ENCODE results near the gene DPYD. TPM values are rescaled to one million over a fixed set of nuclear protein-coding genes. Genes with fewer than 3 reads are reported as not detected.

Gene DPYD
- polyA plus RNA-seq, 1 of the 3 experiments (the other 2 are of a cell fraction): 23.0 TPM

GRCh38 chr1:97502360-97502759, 418.5 kb downstream of the DPYD start:
- Histone ChIP-seq H3K27ac (ENCODE audit: low read depth in 2 of 2, low read length in 1 of 2) (no peak overlapping the region), H3K4me3 (ENCODE audit: low read depth in 2 of 2, low read length in 1 of 2) (no peak overlapping the region), H3K27me3 (ENCODE audit: insufficient read depth) (no peaks in the 10 kb centered on the region), H4K20me1 (ENCODE audit: insufficient read depth) (no peaks in the 10 kb centered on the region), H3K9me3 (no peaks in the 10 kb centered on the region), H3K9ac (no peak overlapping the region), H2AFZ (ENCODE audit: low read depth) (no peak overlapping the region), H3F3A (replicated peaks; ENCODE audit: insufficient read depth) (peaks cover 9% of the 10 kb centered on the region), H3K79me2 (ENCODE audit: insufficient read depth) (no peaks in the 10 kb centered on the region), H3K4me1 (ENCODE audit: control insufficient read depth in 1 of 2, insufficient read depth in 2 of 2, low read depth in 1 of 2, low read length in 1 of 2) (no peaks in the 10 kb centered on the region), H3K36me3 (replicated peaks in 1 of 2; ENCODE audit: control insufficient read depth in 1 of 2, insufficient read depth in 2 of 2, low read length in 1 of 2) (peaks cover 0 to 10% of the 10 kb centered on the region in 2 experiments), H3K9me2 (no peaks in the 10 kb centered on the region), H3K4me2 (no peak overlapping the region)
- 99% methylated on average over 4 of the region's 4 CpGs for WGBS (ENCODE audit: low lambda C conversion rate)
- no peak for DNase-seq
- CTCF ChIA-PET: no interaction called here
- TF ChIP-seq, protein P1, sequence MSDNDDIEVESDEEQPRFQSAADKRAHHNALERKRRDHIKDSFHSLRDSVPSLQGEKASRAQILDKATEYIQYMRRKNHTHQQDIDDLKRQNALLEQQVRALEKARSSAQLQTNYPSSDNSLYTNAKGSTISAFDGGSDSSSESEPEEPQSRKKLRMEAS (IDR thresholded peaks at IDR 0.05; ENCODE audit: low read depth): no peak
- TF ChIP-seq FOSL2 (IDR thresholded peaks at IDR 0.05; ENCODE audit: borderline replicate concordance, low read depth) (no peak), CHD2 (IDR thresholded peaks at IDR 0.05; ENCODE audit: low read length, partially characterized antibody) (no peak), FOXM1 (IDR thresholded peaks at IDR 0.05; ENCODE audit: low read depth) (no peak), NFIC (IDR thresholded peaks at IDR 0.05; ENCODE audit: borderline replicate concordance) (no peak), TCF12 (IDR thresholded peaks at IDR 0.05) (no peak), FOXJ3 (CRISPR knock-in tag; IDR thresholded peaks at IDR 0.05) (no peak), SMC3 (IDR thresholded peaks at IDR 0.05; ENCODE audit: low read depth, low read length) (no peak), MEF2A (IDR thresholded peaks at IDR 0.05; ENCODE audit: borderline replicate concordance, low read depth) (no peak), RCOR1 (IDR thresholded peaks at IDR 0.05; ENCODE audit: low read length) (no peak), JUND (IDR thresholded peaks at IDR 0.05) (no peak), TAF1 (IDR thresholded peaks at IDR 0.05; ENCODE audit: borderline replicate concordance, low read depth, low read length) (no peak), CTCF (IDR thresholded peaks at IDR 0.05) (no peak), NRF1 (IDR thresholded peaks at IDR 0.05; ENCODE audit: low read depth, low read length) (no peak), GATA2 (CRISPR knock-in tag; IDR thresholded peaks at IDR 0.05) (no peak), MXI1 (IDR thresholded peaks at IDR 0.05; ENCODE audit: low read depth, low read length) (no peak)
- TF ChIP-seq, protein P2, sequence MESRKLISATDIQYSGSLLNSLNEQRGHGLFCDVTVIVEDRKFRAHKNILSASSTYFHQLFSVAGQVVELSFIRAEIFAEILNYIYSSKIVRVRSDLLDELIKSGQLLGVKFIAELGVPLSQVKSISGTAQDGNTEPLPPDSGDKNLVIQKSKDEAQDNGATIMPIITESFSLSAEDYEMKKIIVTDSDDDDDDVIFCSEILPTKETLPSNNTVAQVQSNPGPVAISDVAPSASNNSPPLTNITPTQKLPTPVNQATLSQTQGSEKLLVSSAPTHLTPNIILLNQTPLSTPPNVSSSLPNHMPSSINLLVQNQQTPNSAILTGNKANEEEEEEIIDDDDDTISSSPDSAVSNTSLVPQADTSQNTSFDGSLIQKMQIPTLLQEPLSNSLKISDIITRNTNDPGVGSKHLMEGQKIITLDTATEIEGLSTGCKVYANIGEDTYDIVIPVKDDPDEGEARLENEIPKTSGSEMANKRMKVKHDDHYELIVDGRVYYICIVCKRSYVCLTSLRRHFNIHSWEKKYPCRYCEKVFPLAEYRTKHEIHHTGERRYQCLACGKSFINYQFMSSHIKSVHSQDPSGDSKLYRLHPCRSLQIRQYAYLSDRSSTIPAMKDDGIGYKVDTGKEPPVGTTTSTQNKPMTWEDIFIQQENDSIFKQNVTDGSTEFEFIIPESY (IDR thresholded peaks at IDR 0.05; ENCODE audit: borderline replicate concordance, low read depth): no peak
- TF ChIP-seq, protein P3, sequence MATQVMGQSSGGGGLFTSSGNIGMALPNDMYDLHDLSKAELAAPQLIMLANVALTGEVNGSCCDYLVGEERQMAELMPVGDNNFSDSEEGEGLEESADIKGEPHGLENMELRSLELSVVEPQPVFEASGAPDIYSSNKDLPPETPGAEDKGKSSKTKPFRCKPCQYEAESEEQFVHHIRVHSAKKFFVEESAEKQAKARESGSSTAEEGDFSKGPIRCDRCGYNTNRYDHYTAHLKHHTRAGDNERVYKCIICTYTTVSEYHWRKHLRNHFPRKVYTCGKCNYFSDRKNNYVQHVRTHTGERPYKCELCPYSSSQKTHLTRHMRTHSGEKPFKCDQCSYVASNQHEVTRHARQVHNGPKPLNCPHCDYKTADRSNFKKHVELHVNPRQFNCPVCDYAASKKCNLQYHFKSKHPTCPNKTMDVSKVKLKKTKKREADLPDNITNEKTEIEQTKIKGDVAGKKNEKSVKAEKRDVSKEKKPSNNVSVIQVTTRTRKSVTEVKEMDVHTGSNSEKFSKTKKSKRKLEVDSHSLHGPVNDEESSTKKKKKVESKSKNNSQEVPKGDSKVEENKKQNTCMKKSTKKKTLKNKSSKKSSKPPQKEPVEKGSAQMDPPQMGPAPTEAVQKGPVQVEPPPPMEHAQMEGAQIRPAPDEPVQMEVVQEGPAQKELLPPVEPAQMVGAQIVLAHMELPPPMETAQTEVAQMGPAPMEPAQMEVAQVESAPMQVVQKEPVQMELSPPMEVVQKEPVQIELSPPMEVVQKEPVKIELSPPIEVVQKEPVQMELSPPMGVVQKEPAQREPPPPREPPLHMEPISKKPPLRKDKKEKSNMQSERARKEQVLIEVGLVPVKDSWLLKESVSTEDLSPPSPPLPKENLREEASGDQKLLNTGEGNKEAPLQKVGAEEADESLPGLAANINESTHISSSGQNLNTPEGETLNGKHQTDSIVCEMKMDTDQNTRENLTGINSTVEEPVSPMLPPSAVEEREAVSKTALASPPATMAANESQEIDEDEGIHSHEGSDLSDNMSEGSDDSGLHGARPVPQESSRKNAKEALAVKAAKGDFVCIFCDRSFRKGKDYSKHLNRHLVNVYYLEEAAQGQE (IDR thresholded peaks at IDR 0.05; ENCODE audit: low read depth, low read length): no peak
- TF ChIP-seq, protein P4, sequence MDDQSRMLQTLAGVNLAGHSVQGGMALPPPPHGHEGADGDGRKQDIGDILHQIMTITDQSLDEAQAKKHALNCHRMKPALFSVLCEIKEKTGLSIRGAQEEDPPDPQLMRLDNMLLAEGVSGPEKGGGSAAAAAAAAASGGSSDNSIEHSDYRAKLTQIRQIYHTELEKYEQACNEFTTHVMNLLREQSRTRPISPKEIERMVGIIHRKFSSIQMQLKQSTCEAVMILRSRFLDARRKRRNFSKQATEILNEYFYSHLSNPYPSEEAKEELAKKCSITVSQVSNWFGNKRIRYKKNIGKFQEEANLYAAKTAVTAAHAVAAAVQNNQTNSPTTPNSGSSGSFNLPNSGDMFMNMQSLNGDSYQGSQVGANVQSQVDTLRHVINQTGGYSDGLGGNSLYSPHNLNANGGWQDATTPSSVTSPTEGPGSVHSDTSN (IDR thresholded peaks at IDR 0.05): no peak
- POLR2A ChIA-PET: no interaction called here
